ENCODE results near the gene IFFO2. TPM values are rescaled to one million over a fixed set of nuclear protein-coding genes. Genes with fewer than 3 reads are reported as not detected.
A peak's percentile ranks its signal among the peaks of the same experiment; 100 is the strongest.

Gene IFFO2
- total and polyA plus RNA-seq, 4 donors = 0.88 to 7.4 (median 3.0) TPM

DNA sequence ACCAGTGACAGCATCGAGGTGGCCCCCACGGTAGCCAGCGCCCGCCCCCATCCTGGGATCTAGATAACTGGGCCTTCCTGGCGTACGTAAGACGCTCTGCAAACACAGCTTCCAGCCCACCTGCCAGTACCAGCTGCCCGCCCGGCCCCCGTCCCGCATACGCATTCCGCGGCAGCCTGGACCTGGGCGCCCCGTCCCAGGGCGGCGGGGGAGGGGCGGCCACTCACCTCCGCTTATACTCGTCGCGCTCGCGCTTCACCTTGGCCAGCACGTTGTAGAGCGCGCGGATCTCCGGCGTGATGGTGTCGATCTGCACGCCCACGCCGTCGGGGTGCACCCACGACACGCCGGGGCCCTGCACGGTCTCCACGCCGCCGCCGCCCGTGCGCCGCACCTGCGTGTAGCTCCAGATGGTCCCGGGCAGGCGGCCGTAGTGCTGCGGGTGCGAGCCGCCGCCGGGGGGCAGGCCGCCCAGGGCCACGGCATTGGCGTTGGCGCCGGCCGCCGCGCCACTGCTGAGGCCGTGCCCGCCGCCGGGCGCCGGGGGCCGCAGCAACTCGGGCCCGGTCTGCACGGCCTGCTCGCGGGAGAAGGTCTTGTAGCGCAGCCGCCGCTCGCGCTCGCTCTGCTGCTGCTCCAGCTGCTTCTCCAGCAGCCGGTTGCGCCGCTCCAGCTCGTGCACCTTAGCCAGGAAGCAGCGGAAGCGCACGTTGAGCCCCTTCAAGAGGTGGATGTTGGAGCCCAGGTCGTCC lies 859 bp downstream of the IFFO2 start:
- no peaks in the 10 kb centered on the region for H3K36me3 ChIP-seq (ENCODE audit: control insufficient read depth in 4 of 4, insufficient read depth in 3 of 4, low read depth in 1 of 4, low read length in 3 of 4)
- peaks cover 13 to 50% (median 32%) of the 10 kb centered on the region in 4 donors for H3K4me1 ChIP-seq (ENCODE audit: control insufficient read depth in 4 of 4, insufficient read depth in 4 of 4, low read length in 3 of 4)
- H3K9me3 ChIP-seq (ENCODE audit: control insufficient read depth in 4 of 4, low read length in 3 of 4) = no peaks in the 10 kb centered on the region
- no peaks in the 10 kb centered on the region for H3K27me3 ChIP-seq (ENCODE audit: control insufficient read depth in 4 of 4, insufficient read depth in 4 of 4, low read length in 3 of 4)
- under 1% methylated on average over 90 of the region's 90 CpGs for WGBS
- DNase-seq (ENCODE audit: low spot score) = no peak
- peak overlapping the region; percentile 58 to 66 for H3K27ac ChIP-seq (ENCODE audit: low read depth in 1 of 2, low read length in 2 of 2)
- TF ChIP-seq, protein P1, sequence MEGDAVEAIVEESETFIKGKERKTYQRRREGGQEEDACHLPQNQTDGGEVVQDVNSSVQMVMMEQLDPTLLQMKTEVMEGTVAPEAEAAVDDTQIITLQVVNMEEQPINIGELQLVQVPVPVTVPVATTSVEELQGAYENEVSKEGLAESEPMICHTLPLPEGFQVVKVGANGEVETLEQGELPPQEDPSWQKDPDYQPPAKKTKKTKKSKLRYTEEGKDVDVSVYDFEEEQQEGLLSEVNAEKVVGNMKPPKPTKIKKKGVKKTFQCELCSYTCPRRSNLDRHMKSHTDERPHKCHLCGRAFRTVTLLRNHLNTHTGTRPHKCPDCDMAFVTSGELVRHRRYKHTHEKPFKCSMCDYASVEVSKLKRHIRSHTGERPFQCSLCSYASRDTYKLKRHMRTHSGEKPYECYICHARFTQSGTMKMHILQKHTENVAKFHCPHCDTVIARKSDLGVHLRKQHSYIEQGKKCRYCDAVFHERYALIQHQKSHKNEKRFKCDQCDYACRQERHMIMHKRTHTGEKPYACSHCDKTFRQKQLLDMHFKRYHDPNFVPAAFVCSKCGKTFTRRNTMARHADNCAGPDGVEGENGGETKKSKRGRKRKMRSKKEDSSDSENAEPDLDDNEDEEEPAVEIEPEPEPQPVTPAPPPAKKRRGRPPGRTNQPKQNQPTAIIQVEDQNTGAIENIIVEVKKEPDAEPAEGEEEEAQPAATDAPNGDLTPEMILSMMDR (IDR thresholded peaks at IDR 0.05; ENCODE audit: low read depth, low read length, missing input control) = peak; percentile 10
- TF ChIP-seq, protein P2, sequence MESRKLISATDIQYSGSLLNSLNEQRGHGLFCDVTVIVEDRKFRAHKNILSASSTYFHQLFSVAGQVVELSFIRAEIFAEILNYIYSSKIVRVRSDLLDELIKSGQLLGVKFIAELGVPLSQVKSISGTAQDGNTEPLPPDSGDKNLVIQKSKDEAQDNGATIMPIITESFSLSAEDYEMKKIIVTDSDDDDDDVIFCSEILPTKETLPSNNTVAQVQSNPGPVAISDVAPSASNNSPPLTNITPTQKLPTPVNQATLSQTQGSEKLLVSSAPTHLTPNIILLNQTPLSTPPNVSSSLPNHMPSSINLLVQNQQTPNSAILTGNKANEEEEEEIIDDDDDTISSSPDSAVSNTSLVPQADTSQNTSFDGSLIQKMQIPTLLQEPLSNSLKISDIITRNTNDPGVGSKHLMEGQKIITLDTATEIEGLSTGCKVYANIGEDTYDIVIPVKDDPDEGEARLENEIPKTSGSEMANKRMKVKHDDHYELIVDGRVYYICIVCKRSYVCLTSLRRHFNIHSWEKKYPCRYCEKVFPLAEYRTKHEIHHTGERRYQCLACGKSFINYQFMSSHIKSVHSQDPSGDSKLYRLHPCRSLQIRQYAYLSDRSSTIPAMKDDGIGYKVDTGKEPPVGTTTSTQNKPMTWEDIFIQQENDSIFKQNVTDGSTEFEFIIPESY (IDR thresholded peaks at IDR 0.05) = no peak
- H3K4me3 ChIP-seq (ENCODE audit: low read depth in 1 of 3, low read length in 3 of 3) = peak overlapping the region; percentile 74 to 85 (median 83)
- H3K9ac ChIP-seq (ENCODE audit: low read depth in 1 of 2, low read length in 2 of 2) = peak overlapping the region in 1 of 2 donors; percentile 58

DNA sequence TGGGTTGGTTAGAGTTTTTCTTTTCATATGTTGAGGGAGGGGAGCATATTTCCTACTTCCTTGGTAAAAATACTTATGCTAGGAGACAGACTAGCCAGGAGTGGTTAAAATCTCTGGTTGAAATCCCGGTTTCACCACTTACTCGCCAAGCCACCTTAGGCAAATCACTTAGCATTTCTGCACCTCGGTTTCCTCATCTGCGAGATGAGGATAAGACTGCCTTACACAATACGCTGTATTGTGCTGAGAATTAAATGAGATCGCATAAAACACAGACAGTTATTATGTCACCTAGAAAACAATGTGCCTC lies 1.4 kb downstream of the IFFO2 start:
- H3K4me1 ChIP-seq (ENCODE audit: control insufficient read depth in 4 of 4, insufficient read depth in 4 of 4, low read length in 3 of 4) = peaks cover 13 to 56% (median 37%) of the 10 kb centered on the region in 4 donors
- H3K27ac ChIP-seq (ENCODE audit: low read depth in 1 of 2, low read length in 2 of 2) = peak overlapping the region; percentile 58 to 66
- H3K9ac ChIP-seq (ENCODE audit: low read depth in 1 of 2, low read length in 2 of 2) = peak overlapping the region; percentile 58 to 80
- no peaks in the 10 kb centered on the region for H3K27me3 ChIP-seq (ENCODE audit: control insufficient read depth in 4 of 4, insufficient read depth in 4 of 4, low read length in 3 of 4)
- WGBS = 47% methylated on average over 6 of the region's 6 CpGs
- no peaks in the 10 kb centered on the region for H3K36me3 ChIP-seq (ENCODE audit: control insufficient read depth in 4 of 4, insufficient read depth in 3 of 4, low read depth in 1 of 4, low read length in 3 of 4)
- H3K4me3 ChIP-seq (ENCODE audit: low read depth in 1 of 3, low read length in 3 of 3) = peak overlapping the region; percentile 74 to 85 (median 83)
- no peak for DNase-seq (ENCODE audit: low spot score)
- H3K9me3 ChIP-seq (ENCODE audit: control insufficient read depth in 4 of 4, low read length in 3 of 4) = no peaks in the 10 kb centered on the region
- TF ChIP-seq, protein P3, sequence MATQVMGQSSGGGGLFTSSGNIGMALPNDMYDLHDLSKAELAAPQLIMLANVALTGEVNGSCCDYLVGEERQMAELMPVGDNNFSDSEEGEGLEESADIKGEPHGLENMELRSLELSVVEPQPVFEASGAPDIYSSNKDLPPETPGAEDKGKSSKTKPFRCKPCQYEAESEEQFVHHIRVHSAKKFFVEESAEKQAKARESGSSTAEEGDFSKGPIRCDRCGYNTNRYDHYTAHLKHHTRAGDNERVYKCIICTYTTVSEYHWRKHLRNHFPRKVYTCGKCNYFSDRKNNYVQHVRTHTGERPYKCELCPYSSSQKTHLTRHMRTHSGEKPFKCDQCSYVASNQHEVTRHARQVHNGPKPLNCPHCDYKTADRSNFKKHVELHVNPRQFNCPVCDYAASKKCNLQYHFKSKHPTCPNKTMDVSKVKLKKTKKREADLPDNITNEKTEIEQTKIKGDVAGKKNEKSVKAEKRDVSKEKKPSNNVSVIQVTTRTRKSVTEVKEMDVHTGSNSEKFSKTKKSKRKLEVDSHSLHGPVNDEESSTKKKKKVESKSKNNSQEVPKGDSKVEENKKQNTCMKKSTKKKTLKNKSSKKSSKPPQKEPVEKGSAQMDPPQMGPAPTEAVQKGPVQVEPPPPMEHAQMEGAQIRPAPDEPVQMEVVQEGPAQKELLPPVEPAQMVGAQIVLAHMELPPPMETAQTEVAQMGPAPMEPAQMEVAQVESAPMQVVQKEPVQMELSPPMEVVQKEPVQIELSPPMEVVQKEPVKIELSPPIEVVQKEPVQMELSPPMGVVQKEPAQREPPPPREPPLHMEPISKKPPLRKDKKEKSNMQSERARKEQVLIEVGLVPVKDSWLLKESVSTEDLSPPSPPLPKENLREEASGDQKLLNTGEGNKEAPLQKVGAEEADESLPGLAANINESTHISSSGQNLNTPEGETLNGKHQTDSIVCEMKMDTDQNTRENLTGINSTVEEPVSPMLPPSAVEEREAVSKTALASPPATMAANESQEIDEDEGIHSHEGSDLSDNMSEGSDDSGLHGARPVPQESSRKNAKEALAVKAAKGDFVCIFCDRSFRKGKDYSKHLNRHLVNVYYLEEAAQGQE (IDR thresholded peaks at IDR 0.05) = no peak
- TF ChIP-seq SP1 (IDR thresholded peaks at IDR 0.05) (no peak), EGR1 (IDR thresholded peaks at IDR 0.05; ENCODE audit: low read depth in 2 of 2) (no peak), TAF1 (conservative IDR thresholded peaks at IDR 0.05) (no peak), YY1 (IDR thresholded peaks at IDR 0.05) (no peak), JUND (IDR thresholded peaks at IDR 0.05) (no peak), RAD21 (IDR thresholded peaks at IDR 0.05) (no peak), NR2F2 (IDR thresholded peaks at IDR 0.05) (no peak), HNF4A (conservative IDR thresholded peaks at IDR 0.05) (no peak), FOXA2 (IDR thresholded peaks at IDR 0.05) (no peak), HNF4G (IDR thresholded peaks at IDR 0.05) (no peak), RXRA (IDR thresholded peaks at IDR 0.05) (no peak)
- TF ChIP-seq, protein P1 (IDR thresholded peaks at IDR 0.05; ENCODE audit: low read depth, low read length, missing input control) = no peak
- TF ChIP-seq, protein P4, sequence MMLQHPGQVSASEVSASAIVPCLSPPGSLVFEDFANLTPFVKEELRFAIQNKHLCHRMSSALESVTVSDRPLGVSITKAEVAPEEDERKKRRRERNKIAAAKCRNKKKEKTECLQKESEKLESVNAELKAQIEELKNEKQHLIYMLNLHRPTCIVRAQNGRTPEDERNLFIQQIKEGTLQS (IDR thresholded peaks at IDR 0.05) = no peak
- TF ChIP-seq, protein P2 (IDR thresholded peaks at IDR 0.05) = no peak
- TF ChIP-seq, protein P5, sequence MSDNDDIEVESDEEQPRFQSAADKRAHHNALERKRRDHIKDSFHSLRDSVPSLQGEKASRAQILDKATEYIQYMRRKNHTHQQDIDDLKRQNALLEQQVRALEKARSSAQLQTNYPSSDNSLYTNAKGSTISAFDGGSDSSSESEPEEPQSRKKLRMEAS (IDR thresholded peaks at IDR 0.05) = no peak

Data from liver (tissue), 9 donors.